Bronchial epithelial cell (primary cell): Measurements from ENCODE around the gene NR2F1-AS1. TPM values are rescaled to one million over a fixed set of nuclear protein-coding genes. Genes with fewer than 3 reads are reported as not detected.

ENCODE experiments used
- DNase-seq: peaks from one replicate; pipeline ENCODE4 v3.0.0-alpha.2; 2010; ENCODE audit warnings: low read depth
- FAIRE-seq: peaks from 2 replicates; lab custom pipeline; 2011; peaks lifted over from hg19 to GRCh38; lab: Jason Lieb, UNC
- H3K27me3 ChIP-seq: 2 replicates; pipeline ENCODE4 v1.5.1; 2011; ENCODE audit warnings: low read length; ENCODE audit not compliant: control insufficient read depth, insufficient read depth
- H3K36me3 ChIP-seq: 2 replicates; pipeline ENCODE4 v1.5.1; 2011; ENCODE audit warnings: low read length; ENCODE audit not compliant: control insufficient read depth, insufficient read depth
- H3K4me3 ChIP-seq: 2 replicates; pipeline ENCODE4 v1.5.1; 2011; ENCODE audit warnings: mild to moderate bottlenecking, low read depth, low read length, control low read depth
- CTCF ChIP-seq: IDR thresholded peaks from 2 replicates; pipeline ENCODE4 v1.5.1; 2011; ENCODE audit warnings: mild to moderate bottlenecking, moderate library complexity, low read length, control low read depth, inconsistent platforms; ENCODE audit not compliant: insufficient read depth, severe bottlenecking
- total RNA-seq: library from RNA; depleted of rRNA; stranded (reverse); fragments of >200 nt; gene quantifications from 2 replicates; pipeline ENCODE4 v1.2.1, GENCODE V29; 2014

The NR2F1-AS1 gene
- total RNA-seq, 1 donor from 2014 or later: 1.1 TPM

GRCh38 chr5:93407454-93407853, 173.6 kb downstream of the NR2F1-AS1 start:
- TF ChIP-seq CTCF: no peak
- FAIRE-seq (no peak), DNase-seq (no peak)
- H3K4me3 ChIP-seq: no peak overlapping the region
- H3K36me3 ChIP-seq: no peaks in the 10 kb centered on the region
- no peaks in the 10 kb centered on the region for H3K27me3 ChIP-seq

- TF ChIP-seq CTCF: no peak
- H3K27me3 ChIP-seq: no peaks in the 10 kb centered on the region
- H3K4me3 ChIP-seq: no peak overlapping the region
- FAIRE-seq: no peak
- no peak for DNase-seq
- no peaks in the 10 kb centered on the region for H3K36me3 ChIP-seq
Measured at GRCh38 chr5:93406971-93407401, 174.0 kb downstream of the NR2F1-AS1 start.

- Histone ChIP-seq H3K27me3 (no peaks in the 10 kb centered on the region), H3K4me3 (no peak overlapping the region), H3K36me3 (no peaks in the 10 kb centered on the region)
- FAIRE-seq (no peak), DNase-seq (no peak)
- TF ChIP-seq CTCF: no peak
Measured at GRCh38 chr5:93404246-93404645, 176.8 kb downstream of the NR2F1-AS1 start.

GRCh38 chr5:93403141-93403928, 177.7 kb downstream of the NR2F1-AS1 start:
- Histone ChIP-seq H3K27me3 (no peaks in the 10 kb centered on the region), H3K36me3 (no peaks in the 10 kb centered on the region), H3K4me3 (no peak overlapping the region)
- FAIRE-seq (no peak), DNase-seq (no peak)
- no peak for TF ChIP-seq CTCF

- no peak for TF ChIP-seq CTCF
- Histone ChIP-seq H3K36me3 (no peaks in the 10 kb centered on the region), H3K4me3 (no peak overlapping the region), H3K27me3 (no peaks in the 10 kb centered on the region)
- DNase-seq (no peak), FAIRE-seq (no peak)
Measured at GRCh38 chr5:93402451-93402850, 178.6 kb downstream of the NR2F1-AS1 start.
